HFF-Myc (cell line): Measurements from ENCODE around the gene FDX2.

ENCODE experiments used
- DNase-seq: peaks from one replicate; pipeline ENCODE4 v3.0.0-alpha.2; 2011; ENCODE audit warnings: low read depth; ENCODE audit errors: extremely low read depth
- H3K4me3 ChIP-seq: replicated peaks from 2 replicates; pipeline ENCODE4 v1.5.1; 2011; ENCODE audit warnings: low read depth, mild to moderate bottlenecking, control low read depth, low read length
- CTCF ChIP-seq: IDR thresholded peaks from 2 replicates; pipeline ENCODE4 v1.5.1; 2012; ENCODE audit warnings: mild to moderate bottlenecking, low read depth, low read length, control low read depth; ENCODE audit errors: missing control alignments

FDX2 gene

GRCh38 chr19:10279737-10280442 lies 35.9 kb downstream of the FDX2 start:
- DNase-seq = no peak

GRCh38 chr19:10278935-10279334 lies 36.9 kb downstream of the FDX2 start:
- no peak for TF ChIP-seq CTCF
- DNase-seq = no peak
- H3K4me3 ChIP-seq = no peak overlapping the region

More at GRCh38 chr19:10279737-10280442, 35.9 kb downstream of the FDX2 start:
- no peak overlapping the region for H3K4me3 ChIP-seq
- TF ChIP-seq CTCF = no peak

- no peak for DNase-seq
- no peak for TF ChIP-seq CTCF
- H3K4me3 ChIP-seq = no peak overlapping the region
Observed at GRCh38 chr19:10277795-10278589, 37.8 kb downstream of the FDX2 start.

GRCh38 chr19:10274589-10274988 lies 41.2 kb downstream of the FDX2 start:
- no peak overlapping the region for H3K4me3 ChIP-seq
- no peak for TF ChIP-seq CTCF
- no peak for DNase-seq

- no peak for DNase-seq
- TF ChIP-seq CTCF = no peak
- peak overlapping the region; percentile 32 for H3K4me3 ChIP-seq
Observed at GRCh38 chr19:10271543-10272086, 44.2 kb downstream of the FDX2 start.

GRCh38 chr19:10270616-10271394 lies 45.0 kb downstream of the FDX2 start, which contains the start of gene ICAM1:
Gene ICAM1, plus strand, starts transcription at chr19:10271120. Its CDS starts 40 bp downstream, at chr19:10271160.
- DNase-seq = no peak
- no peak for TF ChIP-seq CTCF
- peak within 1 kb of the TSS; percentile 32 for H3K4me3 ChIP-seq
